T-helper 2 cell treated with Interferon-gamma antibody and Interleukin-4, amounts not matched to agents 5 μg/mL and 100 μg/mL, for 36 hours (primary cell): Measurements from ENCODE around the gene SYNGR3.

Experiments used
- DNase-seq: peaks from one replicate; pipeline ENCODE4 v3.0.0; 2021; ENCODE audit warnings: low spot score
- H3K27ac Mint-ChIP-seq: one replicate; pipeline ENCODE4 v1.8.0; 2021; ENCODE audit warnings: mild to moderate bottlenecking, mixed read lengths
- H3K27me3 Mint-ChIP-seq: one replicate; pipeline ENCODE4 v1.8.0; 2021; ENCODE audit warnings: low read depth, mixed read lengths
- H3K36me3 Mint-ChIP-seq: one replicate; pipeline ENCODE4 v1.8.0; 2021; ENCODE audit warnings: low read depth, mixed read lengths
- H3K4me1 Mint-ChIP-seq: one replicate; pipeline ENCODE4 v1.8.0; 2021; ENCODE audit warnings: low read depth, mixed read lengths
- H3K4me3 Mint-ChIP-seq: one replicate; pipeline ENCODE4 v1.8.0; 2022; ENCODE audit warnings: mild to moderate bottlenecking, moderate library complexity, mixed read lengths
- H3K9me3 Mint-ChIP-seq: one replicate; pipeline ENCODE4 v1.8.0; 2021; ENCODE audit warnings: mixed read lengths

SYNGR3 gene

DNA sequence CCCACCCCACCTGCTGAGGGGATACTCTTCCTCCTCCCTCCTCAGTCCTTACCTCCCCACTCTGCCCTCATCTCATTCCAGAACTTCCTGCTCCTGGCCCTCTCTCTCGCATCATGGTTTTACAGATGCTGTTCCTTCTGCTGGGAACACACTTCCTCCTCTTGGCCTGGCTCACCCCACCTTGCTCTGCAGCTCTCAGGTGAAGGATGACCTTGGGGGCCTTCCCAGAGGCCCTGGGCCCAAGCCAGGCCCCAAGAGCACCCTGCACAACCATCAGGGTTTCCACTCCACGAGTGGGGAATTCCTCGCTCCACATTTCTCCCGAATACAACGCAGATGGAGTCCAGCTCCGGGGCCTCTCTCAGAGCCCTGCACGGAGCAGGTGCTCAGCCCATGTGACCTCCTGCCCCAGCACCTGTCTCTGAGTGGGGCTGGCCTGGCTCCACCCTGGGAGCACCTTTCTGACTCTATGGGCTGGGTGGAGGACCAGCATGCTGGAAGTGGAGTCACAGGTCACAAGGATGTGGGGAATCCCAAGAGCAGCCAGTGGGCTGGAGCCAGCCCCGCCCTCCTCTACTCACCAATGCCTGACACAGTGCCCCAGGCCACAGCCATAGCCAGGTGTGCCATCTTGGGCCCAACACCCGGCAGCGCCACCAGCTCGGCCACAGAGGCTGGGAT, 53.4 kb downstream of the SYNGR3 start:
- no peak overlapping the region for H3K27ac Mint-ChIP-seq
- H3K9me3 Mint-ChIP-seq = no peaks in the 10 kb centered on the region
- peaks cover 5% of the 10 kb centered on the region for H3K4me1 Mint-ChIP-seq
- no peaks in the 10 kb centered on the region for H3K27me3 Mint-ChIP-seq
- DNase-seq = no peak
- H3K36me3 Mint-ChIP-seq = no peaks in the 10 kb centered on the region
- no peak overlapping the region for H3K4me3 Mint-ChIP-seq
